Memory B cell (primary cell): ENCODE measurements around the gene KDM4B.
A peak's percentile ranks its signal among the peaks of the same experiment; 100 is the strongest.

Experiments
- ATAC-seq: fragments of 150-1000 bp; cut with Tn5 transposase; 2 replicates; pipeline ENCODE4 v1.10.0; 2021; ENCODE audit warnings: low read depth, mild to moderate bottlenecking, moderate library complexity
- DNase-seq, 2 donors: peaks; one replicate each; pipeline ENCODE4 v3.0.0; 2022; ENCODE audit warnings: low spot score in 2 of 2
- H3K27ac Mint-ChIP-seq: one replicate; pipeline ENCODE4 v1.8.0; 2022; ENCODE audit warnings: mild to moderate bottlenecking, moderate library complexity, mixed read lengths
- H3K27me3 Mint-ChIP-seq: one replicate; pipeline ENCODE4 v1.8.0; 2022; ENCODE audit warnings: mixed read lengths
- H3K36me3 Mint-ChIP-seq: one replicate; pipeline ENCODE4 v1.8.0; 2022; ENCODE audit warnings: mild to moderate bottlenecking, mixed read lengths
- H3K4me1 Mint-ChIP-seq: one replicate; pipeline ENCODE4 v1.8.0; 2022; ENCODE audit warnings: mixed read lengths
- H3K4me3 Mint-ChIP-seq: one replicate; pipeline ENCODE4 v1.8.0; 2022; ENCODE audit warnings: mild to moderate bottlenecking, moderate library complexity, mixed read lengths
- H3K9me3 Mint-ChIP-seq: one replicate; pipeline ENCODE4 v1.8.0; 2022; ENCODE audit warnings: mixed read lengths

Gene KDM4B

GRCh38 chr19:5117421-5117820 is 148.5 kb downstream of the KDM4B start:
- no peaks in the 10 kb centered on the region for H3K27me3 Mint-ChIP-seq
- peaks cover 3% of the 10 kb centered on the region for H3K9me3 Mint-ChIP-seq
- H3K27ac Mint-ChIP-seq, result no peak overlapping the region
- H3K36me3 Mint-ChIP-seq, result peaks cover 18% of the 10 kb centered on the region
- no peak for DNase-seq
- no peak for ATAC-seq
- peaks cover 14% of the 10 kb centered on the region for H3K4me1 Mint-ChIP-seq
- no peak overlapping the region for H3K4me3 Mint-ChIP-seq

- ATAC-seq (no peak), DNase-seq (no peak)
- Mint-ChIP-seq H3K4me1 (peaks cover 15% of the 10 kb centered on the region), H3K27ac (no peak overlapping the region), H3K27me3 (no peaks in the 10 kb centered on the region), H3K36me3 (peaks cover 15% of the 10 kb centered on the region), H3K9me3 (peaks cover 3% of the 10 kb centered on the region), H3K4me3 (no peak overlapping the region)
Measured at GRCh38 chr19:5118026-5118425, 149.1 kb downstream of the KDM4B start.

GRCh38 chr19:5119297-5119998 is 150.5 kb downstream of the KDM4B start:
- peaks cover 3% of the 10 kb centered on the region for H3K9me3 Mint-ChIP-seq
- no peak overlapping the region for H3K4me3 Mint-ChIP-seq
- H3K36me3 Mint-ChIP-seq, result peaks cover 15% of the 10 kb centered on the region
- no peak for DNase-seq
- H3K4me1 Mint-ChIP-seq, result peaks cover 15% of the 10 kb centered on the region
- ATAC-seq, result no peak
- H3K27ac Mint-ChIP-seq, result peak overlapping the region; percentile 80
- no peaks in the 10 kb centered on the region for H3K27me3 Mint-ChIP-seq

- Mint-ChIP-seq H3K27me3 (no peaks in the 10 kb centered on the region), H3K4me3 (no peak overlapping the region), H3K4me1 (peaks cover 15% of the 10 kb centered on the region), H3K9me3 (peaks cover 3% of the 10 kb centered on the region), H3K36me3 (peaks cover 10% of the 10 kb centered on the region), H3K27ac (peak overlapping the region; percentile 86)
- DNase-seq, result no peak
- ATAC-seq, result no peak
Measured at GRCh38 chr19:5120321-5120720, 151.4 kb downstream of the KDM4B start.

- peak overlapping the region; percentile 86 for H3K27ac Mint-ChIP-seq
- H3K9me3 Mint-ChIP-seq, result peaks cover 3% of the 10 kb centered on the region
- H3K36me3 Mint-ChIP-seq, result peaks cover 7% of the 10 kb centered on the region
- ATAC-seq (no peak), DNase-seq (no peak)
- peaks cover 15% of the 10 kb centered on the region for H3K4me1 Mint-ChIP-seq
- no peaks in the 10 kb centered on the region for H3K27me3 Mint-ChIP-seq
- H3K4me3 Mint-ChIP-seq, result no peak overlapping the region
Measured at GRCh38 chr19:5120833-5121232, 151.9 kb downstream of the KDM4B start.

DNA sequence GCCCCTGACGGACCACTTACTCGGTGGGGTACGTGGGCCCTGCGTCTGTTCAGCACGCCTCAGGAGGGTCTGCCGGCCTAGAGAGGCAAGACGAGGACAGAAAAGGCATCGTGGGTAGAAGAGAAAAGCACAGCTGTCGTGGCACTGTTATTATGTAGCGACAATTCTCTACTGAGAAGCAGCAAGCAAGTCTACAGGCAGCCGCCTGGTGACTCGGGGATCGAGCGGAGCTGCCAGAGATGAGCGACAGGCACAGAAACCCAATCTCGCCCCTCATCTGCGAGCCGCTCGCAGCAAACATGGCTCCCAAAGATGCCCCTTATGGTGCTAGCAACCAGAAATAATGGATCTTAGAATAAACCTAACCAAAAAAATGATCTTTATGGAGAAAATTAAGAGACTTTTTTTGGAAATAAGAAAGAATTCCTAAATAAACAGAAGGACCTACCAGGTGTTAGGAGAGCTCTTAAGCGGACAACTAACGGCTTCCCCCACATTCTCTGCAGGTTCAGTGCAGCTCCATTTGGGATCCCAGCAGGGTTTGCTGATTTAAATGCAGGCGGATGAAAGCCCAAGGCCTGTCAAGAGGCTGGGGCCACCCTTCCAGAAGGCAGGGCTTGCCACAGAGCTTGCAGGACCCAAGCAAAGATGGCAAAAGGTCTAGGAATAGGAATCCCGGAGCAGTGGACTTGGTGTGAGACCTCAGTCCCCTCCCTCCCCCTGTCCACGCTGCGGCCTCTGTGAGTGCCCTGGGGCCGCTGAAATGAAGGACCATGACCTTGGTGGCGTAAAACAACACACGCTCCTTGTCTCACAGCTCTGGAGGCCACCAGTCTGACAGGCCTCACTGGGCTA is 152.6 kb downstream of the KDM4B start:
- ATAC-seq, result no peak
- DNase-seq, result no peak
- Mint-ChIP-seq H3K4me1 (peaks cover 15% of the 10 kb centered on the region), H3K9me3 (no peaks in the 10 kb centered on the region), H3K27me3 (no peaks in the 10 kb centered on the region), H3K36me3 (peaks cover 4% of the 10 kb centered on the region), H3K4me3 (no peak overlapping the region), H3K27ac (peak overlapping the region; percentile 86)

DNA sequence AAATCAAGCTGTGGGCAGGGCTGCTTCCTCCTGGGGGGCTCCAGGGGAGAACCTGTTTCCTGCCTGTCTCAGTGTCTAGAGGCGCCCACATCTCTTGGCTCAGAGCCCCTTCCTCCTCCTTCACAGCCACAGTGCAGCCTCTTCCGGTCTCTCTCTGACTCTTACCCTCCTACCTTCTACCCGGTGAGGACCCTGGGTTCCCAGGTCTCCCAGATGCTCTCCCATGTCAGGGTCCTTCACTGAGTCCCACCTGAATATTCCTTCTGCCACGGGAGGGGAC is 153.1 kb downstream of the KDM4B start:
- DNase-seq, result no peak
- no peak for ATAC-seq
- no peaks in the 10 kb centered on the region for H3K27me3 Mint-ChIP-seq
- peaks cover 15% of the 10 kb centered on the region for H3K4me1 Mint-ChIP-seq
- peak overlapping the region; percentile 86 for H3K27ac Mint-ChIP-seq
- peaks cover 3% of the 10 kb centered on the region for H3K36me3 Mint-ChIP-seq
- no peaks in the 10 kb centered on the region for H3K9me3 Mint-ChIP-seq
- peak overlapping the region; percentile 14 for H3K4me3 Mint-ChIP-seq

- no peak for DNase-seq
- ATAC-seq, result no peak
- H3K27ac Mint-ChIP-seq, result peak overlapping the region; percentile 86
- no peaks in the 10 kb centered on the region for H3K9me3 Mint-ChIP-seq
- no peaks in the 10 kb centered on the region for H3K27me3 Mint-ChIP-seq
- peaks cover 3% of the 10 kb centered on the region for H3K36me3 Mint-ChIP-seq
- no peak overlapping the region for H3K4me3 Mint-ChIP-seq
- peaks cover 20% of the 10 kb centered on the region for H3K4me1 Mint-ChIP-seq
Measured at GRCh38 chr19:5122671-5123409, 153.9 kb downstream of the KDM4B start.

DNA sequence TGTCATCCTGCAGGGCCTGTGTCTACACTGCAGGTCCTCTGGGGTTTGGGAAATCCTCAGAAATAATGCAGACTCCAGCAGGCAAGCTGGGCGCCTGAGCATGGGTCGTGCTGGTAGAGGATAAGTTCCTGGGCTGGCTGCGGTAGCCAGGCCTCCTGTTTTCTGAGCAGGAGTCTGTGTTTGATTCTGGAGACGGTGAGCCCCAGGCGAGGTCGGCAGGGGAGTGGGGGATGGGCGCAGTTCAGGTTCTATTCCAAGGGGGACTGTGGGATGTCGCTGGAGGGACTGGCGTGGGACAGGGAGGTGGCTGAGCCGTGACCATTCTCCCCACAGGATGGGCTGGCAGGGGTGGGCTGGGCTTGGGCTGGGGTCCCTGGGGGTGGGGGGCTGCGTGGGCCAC is 154.7 kb downstream of the KDM4B start:
- Mint-ChIP-seq H3K4me3 (no peak overlapping the region), H3K4me1 (peaks cover 24% of the 10 kb centered on the region), H3K9me3 (no peaks in the 10 kb centered on the region), H3K36me3 (peaks cover 3% of the 10 kb centered on the region), H3K27me3 (no peaks in the 10 kb centered on the region), H3K27ac (no peak overlapping the region)
- ATAC-seq (no peak), DNase-seq (no peak)

DNA sequence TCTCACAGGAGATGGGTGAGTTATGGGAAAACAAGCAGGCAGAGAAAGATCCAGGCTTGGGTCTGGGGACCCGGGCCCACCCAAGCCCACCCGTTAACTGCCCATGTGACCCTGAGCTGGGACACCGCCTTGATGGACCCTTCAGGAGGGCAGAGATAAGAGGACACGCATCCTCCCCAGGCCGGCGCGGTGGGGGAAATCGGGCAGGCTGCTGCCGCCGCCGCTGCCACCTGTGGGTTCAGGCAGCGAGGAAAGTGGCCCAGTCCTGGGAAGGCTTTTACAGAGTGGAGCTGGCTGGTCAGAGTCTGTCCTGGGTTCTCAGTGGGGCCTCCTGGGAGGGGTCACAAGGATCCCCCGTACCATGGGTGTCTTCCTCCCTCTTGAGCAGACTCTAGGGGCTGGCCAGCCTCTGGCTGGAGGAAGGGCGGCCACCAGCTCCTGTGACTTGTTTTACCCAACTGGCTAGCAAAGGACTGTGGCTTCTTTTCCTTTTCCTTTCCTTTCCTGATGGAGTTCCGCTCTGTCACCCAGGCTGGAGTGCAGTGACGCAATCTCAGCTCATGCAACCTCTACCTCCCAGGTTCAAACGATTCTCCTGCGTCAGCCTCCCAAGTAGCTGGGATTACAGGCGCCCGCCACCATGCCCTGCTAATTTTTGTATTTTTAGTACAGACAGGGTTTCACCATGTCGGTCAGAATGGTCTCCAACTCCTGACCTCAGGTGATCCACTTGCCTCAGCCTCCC is 155.4 kb downstream of the KDM4B start:
- no peak for ATAC-seq
- Mint-ChIP-seq H3K27me3 (no peaks in the 10 kb centered on the region), H3K9me3 (no peaks in the 10 kb centered on the region), H3K4me3 (no peak overlapping the region), H3K36me3 (peaks cover under 1% of the 10 kb centered on the region), H3K27ac (peak overlapping the region; percentile 37), H3K4me1 (peaks cover 24% of the 10 kb centered on the region)
- no peak for DNase-seq

GRCh38 chr19:5125376-5125775 is 156.5 kb downstream of the KDM4B start:
- Mint-ChIP-seq H3K27ac (peak overlapping the region; percentile 37), H3K4me3 (no peak overlapping the region), H3K4me1 (peaks cover 29% of the 10 kb centered on the region), H3K27me3 (no peaks in the 10 kb centered on the region), H3K36me3 (no peaks in the 10 kb centered on the region), H3K9me3 (no peaks in the 10 kb centered on the region)
- DNase-seq (no peak), ATAC-seq (no peak)

DNA sequence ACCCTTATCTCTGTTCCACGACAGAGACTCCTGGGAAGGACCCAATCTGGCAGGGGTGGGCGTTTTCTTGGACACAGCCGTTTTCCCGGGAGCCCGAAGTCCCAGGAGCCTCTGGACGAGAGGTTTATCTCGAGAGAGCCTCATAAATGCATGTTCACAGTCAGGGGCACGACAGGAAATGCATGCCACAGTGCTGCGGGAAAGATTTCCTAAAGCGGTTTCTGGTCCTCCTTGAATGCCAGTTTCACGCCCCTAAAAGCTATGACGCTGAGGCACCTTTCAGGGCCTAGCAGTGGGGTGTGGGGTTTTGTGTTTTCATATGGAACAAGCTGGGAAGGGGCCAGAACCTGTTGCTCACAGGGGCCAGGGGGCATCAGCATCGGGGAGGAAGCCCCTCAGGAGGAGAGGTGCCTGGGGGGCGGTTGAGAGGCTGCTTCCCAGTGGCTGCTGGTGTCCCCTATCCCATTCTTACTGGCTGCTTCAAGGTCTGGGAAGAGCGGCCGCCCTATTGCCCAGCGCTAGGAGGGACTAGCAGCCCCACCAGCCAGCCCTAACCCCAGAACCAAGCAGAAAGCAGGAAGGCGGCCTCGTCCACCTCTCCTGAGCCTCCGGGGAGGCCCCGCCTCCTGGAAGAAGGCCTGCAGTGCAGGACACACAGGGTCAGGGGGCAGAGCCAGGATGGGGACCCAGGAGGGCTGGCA is 157.0 kb downstream of the KDM4B start:
- peak overlapping the region; percentile 100 for H3K27ac Mint-ChIP-seq
- H3K9me3 Mint-ChIP-seq, result no peaks in the 10 kb centered on the region
- peak overlapping the region; percentile 27 for H3K4me3 Mint-ChIP-seq
- DNase-seq, result no peak
- no peaks in the 10 kb centered on the region for H3K27me3 Mint-ChIP-seq
- ATAC-seq, result no peak
- no peaks in the 10 kb centered on the region for H3K36me3 Mint-ChIP-seq
- peaks cover 33% of the 10 kb centered on the region for H3K4me1 Mint-ChIP-seq

GRCh38 chr19:5126498-5127223 is 157.7 kb downstream of the KDM4B start:
- peaks cover 33% of the 10 kb centered on the region for H3K4me1 Mint-ChIP-seq
- H3K9me3 Mint-ChIP-seq, result no peaks in the 10 kb centered on the region
- DNase-seq (peak; percentile 73 to 76), ATAC-seq (peak; percentile 31)
- peaks cover 1% of the 10 kb centered on the region for H3K36me3 Mint-ChIP-seq
- H3K4me3 Mint-ChIP-seq, result peak overlapping the region; percentile 70
- peak overlapping the region; percentile 100 for H3K27ac Mint-ChIP-seq
- no peaks in the 10 kb centered on the region for H3K27me3 Mint-ChIP-seq
